Fibroblast of villous mesenchyme (primary cell): ENCODE results near the gene BROX. TPM values are rescaled to one million over a fixed set of nuclear protein-coding genes. Genes with fewer than 3 reads are reported as not detected.
A peak's percentile ranks its signal among the peaks of the same experiment; 100 is the strongest.

ENCODE experiments used
- DNase-seq: peaks from one replicate; pipeline ENCODE4 v3.0.0-alpha.2; 2010; ENCODE audit warnings: low read depth
- H3K4me3 ChIP-seq: 2 replicates; pipeline ENCODE4 v1.5.1; 2011; ENCODE audit warnings: low read depth, mild to moderate bottlenecking, low read length
- CTCF ChIP-seq: IDR thresholded peaks from 2 replicates; pipeline ENCODE4 v1.5.1; 2012; ENCODE audit warnings: low read depth, mild to moderate bottlenecking, low read length; ENCODE audit not compliant: insufficient read depth
- total RNA-seq: library from RNA; depleted of rRNA; stranded (reverse); fragments of >200 nt; gene quantifications from 2 replicates; pipeline ENCODE4 v1.2.3, GENCODE V29; 2012

BROX gene
- total RNA-seq, 1 donor, result 92.0 TPM

DNA sequence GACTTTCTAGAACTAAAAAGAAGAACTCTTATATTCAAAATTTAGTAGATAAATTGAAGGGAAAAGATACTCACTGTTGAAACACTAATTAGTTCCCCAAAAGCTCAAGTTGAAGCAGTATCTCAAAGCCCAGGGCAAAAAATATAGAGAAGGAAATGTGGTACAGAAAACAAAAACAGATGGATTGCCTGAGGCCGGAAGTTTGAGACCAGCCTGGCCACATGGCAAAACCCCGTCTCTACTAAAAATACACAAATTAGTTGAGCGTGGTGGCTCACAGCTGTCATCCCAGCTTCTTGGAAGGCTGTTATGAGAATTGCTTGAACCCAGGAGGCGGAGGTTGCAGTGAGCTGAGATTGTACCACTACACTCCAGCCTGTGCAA lies 60.6 kb downstream of the BROX start:
- H3K4me3 ChIP-seq, result no peak overlapping the region
- no peak for TF ChIP-seq CTCF
- DNase-seq, result no peak

GRCh38 chr1:222777463-222777862 lies 65.1 kb downstream of the BROX start:
- no peak for TF ChIP-seq CTCF
- no peak overlapping the region for H3K4me3 ChIP-seq
- DNase-seq, result peak; percentile 55

- peak; percentile 54 for DNase-seq
- TF ChIP-seq CTCF, result no peak
- H3K4me3 ChIP-seq, result no peak overlapping the region
Measured at GRCh38 chr1:222777977-222778376, 65.6 kb downstream of the BROX start.

GRCh38 chr1:222781251-222781650 lies 68.9 kb downstream of the BROX start:
- DNase-seq, result no peak
- no peak for TF ChIP-seq CTCF
- H3K4me3 ChIP-seq, result no peak overlapping the region

GRCh38 chr1:222783051-222783450 lies 70.7 kb downstream of the BROX start:
- no peak for DNase-seq
- no peak overlapping the region for H3K4me3 ChIP-seq
- no peak for TF ChIP-seq CTCF

DNA sequence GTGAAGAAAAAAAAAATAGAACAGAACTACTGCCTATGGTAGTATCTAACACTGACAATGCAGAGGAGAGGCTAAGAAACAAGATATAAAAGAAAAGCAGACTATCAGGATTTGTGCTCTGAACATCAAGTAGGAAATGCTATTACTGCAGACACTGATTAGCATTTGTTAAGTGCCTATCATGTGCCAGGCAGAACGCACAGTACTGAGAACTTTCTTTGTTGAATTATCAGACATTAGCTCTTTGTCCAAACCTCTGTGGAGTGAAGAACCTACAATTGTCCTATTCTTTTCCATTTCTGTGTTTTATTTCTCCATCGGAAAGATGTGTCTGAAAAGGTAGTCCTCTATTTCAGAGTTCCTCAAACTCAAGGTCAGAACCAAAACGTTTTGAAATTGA lies 72.0 kb downstream of the BROX start:
- no peak for TF ChIP-seq CTCF
- no peak for DNase-seq
- no peak overlapping the region for H3K4me3 ChIP-seq

Other genes with a start within 250 kb of the BROX start
- gene HHIPL2, start 164.5 kb upstream of the BROX start, total RNA-seq, result not detected in 2 replicates
- 7.1 and 15.5 TPM in 2 replicates for gene TAF1A, start 122.6 kb upstream of the BROX start, total RNA-seq
- 44.5 and 54.0 TPM in 2 replicates for gene MIA3, start 94.5 kb upstream of the BROX start, total RNA-seq
- 39.3 and 48.4 TPM in 2 replicates for gene AIDA, start 73 bp upstream of the BROX start, total RNA-seq
- not detected in 2 replicates for gene FAM177B, start 24.6 kb downstream of the BROX start, total RNA-seq
- 3.5 and 4.2 TPM in 2 replicates for gene DISP1, start 102.5 kb downstream of the BROX start, total RNA-seq